CD14-positive monocyte (primary cell): ENCODE measurements around the gene AFF3. TPM values are rescaled to one million over a fixed set of nuclear protein-coding genes. Genes with fewer than 3 reads are reported as not detected.

ENCODE experiments used
- DNase-seq, 3 donors: peaks; one replicate each; pipeline ENCODE4 v3.0.0-alpha.2; 2011 to 2022
- H2AFZ ChIP-seq: 2 replicates; pipeline ENCODE4 v1.6.0; 2012; ENCODE audit warnings: mild to moderate bottlenecking, low read depth, low read length, inconsistent platforms; ENCODE audit not compliant: insufficient read depth, poor library complexity, severe bottlenecking
- H3K27ac ChIP-seq, 2 donors: 1 replicate in 1 of 2; 2 replicates in 1 of 2; pipeline ENCODE4 v1.5.1; 2012 to 2013; ENCODE audit warnings: low read length in 2 of 2, control low read depth in 1 of 2, inconsistent platforms in 1 of 2, low read depth in 1 of 2, mild to moderate bottlenecking in 1 of 2
- H3K27me3 ChIP-seq, 2 donors: one replicate each; pipeline versions ENCODE4 v1.6.0 to v1.6.1; 2011 to 2013; ENCODE audit warnings: low read length in 2 of 2; ENCODE audit not compliant: control insufficient read depth in 2 of 2, insufficient read depth in 2 of 2
- H3K36me3 ChIP-seq, 2 donors: replicated peaks in 1 of 2; 1 replicate in 1 of 2; 2 replicates in 1 of 2; pipeline versions ENCODE4 v1.5.1 to v1.6.1; 2012 to 2013; ENCODE audit warnings: low read length in 2 of 2, control low read depth in 1 of 2, inconsistent platforms in 1 of 2, mild to moderate bottlenecking in 1 of 2; ENCODE audit not compliant: insufficient read depth in 2 of 2, control insufficient read depth in 1 of 2
- H3K4me1 ChIP-seq, 2 donors: 1 replicate in 1 of 2; 2 replicates in 1 of 2; pipeline versions ENCODE4 v1.5.1 to v1.6.1; 2012 to 2013; ENCODE audit warnings: low read length in 2 of 2, control low read depth in 1 of 2, inconsistent platforms in 1 of 2, mild to moderate bottlenecking in 1 of 2, moderate library complexity in 1 of 2; ENCODE audit not compliant: insufficient read depth in 2 of 2, control insufficient read depth in 1 of 2
- H3K4me2 ChIP-seq: replicated peaks from 2 replicates; pipeline ENCODE3; 2012; ENCODE audit warnings: low read length, moderate library complexity, mild to moderate bottlenecking; ENCODE audit not compliant: poor library complexity, severe bottlenecking; ENCODE audit errors: extremely low read depth
- H3K4me3 ChIP-seq, 3 experiments: fragments of 200-600 bp in 1 of 3; sonication (generic) in 1 of 3; replicated peaks in 1 of 3; 1 replicate in 2 of 3; 2 replicates in 1 of 3; pipeline ENCODE4 v1.5.1; 2011 to 2013; ENCODE audit warnings: low read length in 3 of 3, mild to moderate bottlenecking in 3 of 3, control low read depth in 2 of 3, low read depth in 2 of 3, inconsistent platforms in 1 of 3, moderate library complexity in 1 of 3
- H3K79me2 ChIP-seq: 2 replicates; pipeline ENCODE4 v1.6.0; 2012; ENCODE audit warnings: mild to moderate bottlenecking, control low read depth, inconsistent platforms, low read length, moderate library complexity; ENCODE audit not compliant: insufficient read depth
- H3K9ac ChIP-seq: 2 replicates; pipeline ENCODE4 v1.6.0; 2017; ENCODE audit warnings: low read length, mild to moderate bottlenecking; ENCODE audit not compliant: insufficient read depth, poor library complexity, severe bottlenecking
- H3K9me3 ChIP-seq, 2 donors: replicated peaks in 1 of 2; 1 replicate in 1 of 2; 2 replicates in 1 of 2; pipeline versions ENCODE4 v1.5.1 to v1.6.1; 2012 to 2013; ENCODE audit warnings: low read length in 2 of 2, control low read depth in 1 of 2; ENCODE audit not compliant: control insufficient read depth in 1 of 2, insufficient read depth in 1 of 2
- H4K20me1 ChIP-seq: 2 replicates; pipeline ENCODE4 v1.6.0; 2012; ENCODE audit warnings: mild to moderate bottlenecking, low read length, control low read depth, moderate library complexity; ENCODE audit not compliant: insufficient read depth
- H3K27ac Mint-ChIP-seq, 7 donors: one replicate each; pipeline ENCODE4 v1.8.0; 2020; ENCODE audit warnings: mild to moderate bottlenecking in 7 of 7, mixed read lengths in 7 of 7, moderate library complexity in 6 of 7, inconsistent platforms in 2 of 7
- H3K27me3 Mint-ChIP-seq, 3 donors: one replicate each; pipeline ENCODE4 v1.8.0; 2021 to 2022; ENCODE audit warnings: low read depth in 3 of 3, mild to moderate bottlenecking in 3 of 3, mixed read lengths in 3 of 3, moderate library complexity in 3 of 3, inconsistent platforms in 1 of 3
- H3K36me3 Mint-ChIP-seq, 2 donors: one replicate each; pipeline ENCODE4 v1.8.0; 2020; ENCODE audit warnings: mixed read lengths in 2 of 2, inconsistent platforms in 1 of 2, mild to moderate bottlenecking in 1 of 2
- H3K4me1 Mint-ChIP-seq: one replicate; pipeline ENCODE4 v1.8.0; 2020; ENCODE audit warnings: mild to moderate bottlenecking, mixed read lengths
- H3K4me3 Mint-ChIP-seq, 2 donors: one replicate each; pipeline ENCODE4 v1.8.0; 2020; ENCODE audit warnings: mild to moderate bottlenecking in 2 of 2, mixed read lengths in 2 of 2, moderate library complexity in 1 of 2
- H3K9me3 Mint-ChIP-seq, 7 donors: one replicate each; pipeline ENCODE4 v1.8.0; 2020 to 2022; ENCODE audit warnings: mixed read lengths in 7 of 7, mild to moderate bottlenecking in 6 of 7, moderate library complexity in 6 of 7, inconsistent platforms in 2 of 7
- CTCF ChIP-seq: fragments of 200-600 bp; IDR thresholded peaks from one replicate; pipeline ENCODE4 v1.8.0; 2022; ENCODE audit warnings: antibody characterized with exemption, mild to moderate bottlenecking
- WGBS: methylation state at CpG from one replicate; pipeline ENCODE4 v1.1.5; 2013; ENCODE audit warnings: missing lambda C conversion rate; ENCODE audit not compliant: insufficient coverage; 5-methylcytosine and 5-hydroxymethylcytosine counted together
- intact Hi-C, 2 donors: fragments of 100-400 bp; cut with micrococcal nuclease; formaldehyde crosslinking; loops; one replicate each; pipeline versions ENCODE4 v1.15.0 to v1.15.1; 2023
- polyA plus RNA-seq, 3 donors: library from polyadenylated mRNA; depleted of rRNA in 1 of 3; unstranded in 2 of 3; stranded (reverse) in 1 of 3; fragments of 300-500 nt in 2 of 3; fragments of >200 nt in 1 of 3; fragmentation: Illumina TruSeq in 2 of 3; gene quantifications; 1 replicate in 2 of 3; 2 replicates in 1 of 3; pipeline ENCODE4 v1.2.3, GENCODE V29; 2012 to 2021

AFF3 gene
- polyA plus RNA-seq, 3 donors: 0.17 to 4.1 (median 0.49) TPM

- Histone ChIP-seq H3K36me3 (no peaks in the 10 kb centered on the region), H3K4me3 (no peak overlapping the region), H3K9me3 (no peaks in the 10 kb centered on the region), H3K9ac (no peak overlapping the region), H3K79me2 (no peaks in the 10 kb centered on the region), H3K27ac (no peak overlapping the region), H3K4me2 (no peak overlapping the region), H3K4me1 (peaks cover 7 to 8% of the 10 kb centered on the region in 2 donors), H2AFZ (no peak overlapping the region), H4K20me1 (no peaks in the 10 kb centered on the region), H3K27me3 (no peaks in the 10 kb centered on the region)
- TF ChIP-seq CTCF: no peak
- Mint-ChIP-seq H3K9me3 (peaks cover 0 to 1% (median 0%) of the 10 kb centered on the region in 7 donors), H3K27me3 (peaks cover 0 to 5% (median 4%) of the 10 kb centered on the region in 3 donors), H3K4me1 (peaks cover 19% of the 10 kb centered on the region), H3K36me3 (peaks cover 12 to 18% of the 10 kb centered on the region in 2 donors), H3K27ac (no peak overlapping the region), H3K4me3 (no peak overlapping the region)
- intact Hi-C loops: no loop called here
- WGBS: 100% methylated on average over 1 of the region's 6 CpGs
- no peak for DNase-seq
Observed at GRCh38 chr2:99836690-99837605, 305.4 kb downstream of the AFF3 start.

- Histone ChIP-seq H3K9me3 (no peaks in the 10 kb centered on the region), H3K27ac (no peak overlapping the region), H4K20me1 (no peaks in the 10 kb centered on the region), H3K9ac (no peak overlapping the region), H3K4me1 (no peaks in the 10 kb centered on the region), H2AFZ (no peak overlapping the region), H3K4me3 (no peak overlapping the region), H3K27me3 (no peaks in the 10 kb centered on the region), H3K79me2 (no peaks in the 10 kb centered on the region), H3K36me3 (no peaks in the 10 kb centered on the region), H3K4me2 (no peak overlapping the region)
- H3K4me1 Mint-ChIP-seq: peaks cover 5% of the 10 kb centered on the region
- intact Hi-C loops: no loop called here
- H3K9me3 Mint-ChIP-seq: peaks cover 1 to 9% (median 5%) of the 10 kb centered on the region in 7 donors
- no peak for DNase-seq
- no peak for TF ChIP-seq CTCF
- WGBS: 90% methylated on average over 4 of the region's 6 CpGs
- peaks cover 0 to 6% (median 4%) of the 10 kb centered on the region in 3 donors for H3K27me3 Mint-ChIP-seq
- H3K27ac Mint-ChIP-seq: no peak overlapping the region
- peaks cover 17 to 22% of the 10 kb centered on the region in 2 donors for H3K36me3 Mint-ChIP-seq
- H3K4me3 Mint-ChIP-seq: no peak overlapping the region
Observed at GRCh38 chr2:99834426-99834825, 308.0 kb downstream of the AFF3 start.
